Activated CD4-positive, alpha-beta memory T cell treated with anti-CD3 and anti-CD28 coated beads, Interleukin-2, amount 10 ng/mL, durations not matched to agents 7 days and 5 days (primary cell): ENCODE results near the gene HMG20A. TPM values are rescaled to one million over a fixed set of nuclear protein-coding genes. Genes with fewer than 3 reads are reported as not detected.

Experiments used
- CTCF ChIA-PET: fragments of 350-600 bp; sonication (Branson Sonifier 250); formaldehyde crosslinking; loops from one replicate; lab custom pipeline; 2021; ENCODE audit warnings: antibody characterized with exemption, inconsistent platforms; lab: Charles Lee
- POLR2A ChIA-PET: fragments of 350-600 bp; sonication (Branson Sonifier 250); formaldehyde crosslinking; loops from one replicate; lab custom pipeline; 2021; ENCODE audit warnings: antibody characterized with exemption; lab: Charles Lee
- DNase-seq: peaks from one replicate; pipeline ENCODE4 v3.0.0-alpha.2; 2020
- H3K27ac Mint-ChIP-seq: one replicate; pipeline ENCODE4 v1.8.0; 2021; ENCODE audit warnings: mild to moderate bottlenecking, mixed read lengths
- H3K27me3 Mint-ChIP-seq: one replicate; pipeline ENCODE4 v1.8.0; 2021; ENCODE audit warnings: mixed read lengths
- H3K36me3 Mint-ChIP-seq: one replicate; pipeline ENCODE4 v1.8.0; 2021; ENCODE audit warnings: low read depth, mixed read lengths
- H3K4me1 Mint-ChIP-seq: one replicate; pipeline ENCODE4 v1.8.0; 2021; ENCODE audit warnings: mixed read lengths
- H3K4me3 Mint-ChIP-seq: one replicate; pipeline ENCODE4 v1.8.0; 2021; ENCODE audit warnings: mild to moderate bottlenecking, mixed read lengths
- H3K9me3 Mint-ChIP-seq: one replicate; pipeline ENCODE4 v1.8.0; 2021; ENCODE audit warnings: mixed read lengths
- total RNA-seq, 2 experiments: library from RNA; stranded (reverse); gene quantifications; one replicate each; pipeline ENCODE4 v1.2.3, GENCODE V29; 2021

The HMG20A gene
- total RNA-seq, 2 experiments from 2014 or later = 44.0 to 45.1 TPM

GRCh38 chr15:77493324-77493907 lies 72.7 kb downstream of the HMG20A start:
- H3K27me3 Mint-ChIP-seq = no peaks in the 10 kb centered on the region
- DNase-seq = no peak
- H3K4me3 Mint-ChIP-seq = no peak overlapping the region
- CTCF ChIA-PET = interaction anchor here (1.4 to 5.4 kb wide), 3 partner anchors 50 to 386 kb away, joined by 3 to 19 read pairs (median 9); no protein-coding TSS in a partner anchor
- no peaks in the 10 kb centered on the region for H3K9me3 Mint-ChIP-seq
- peaks cover 17% of the 10 kb centered on the region for H3K4me1 Mint-ChIP-seq
- H3K27ac Mint-ChIP-seq = no peak overlapping the region
- peaks cover under 1% of the 10 kb centered on the region for H3K36me3 Mint-ChIP-seq
- POLR2A ChIA-PET = interaction anchor here (0.5 to 1.2 kb wide), 2 partner anchors 55 to 63 kb away, joined by 3 read pairs; no protein-coding TSS in a partner anchor

DNA sequence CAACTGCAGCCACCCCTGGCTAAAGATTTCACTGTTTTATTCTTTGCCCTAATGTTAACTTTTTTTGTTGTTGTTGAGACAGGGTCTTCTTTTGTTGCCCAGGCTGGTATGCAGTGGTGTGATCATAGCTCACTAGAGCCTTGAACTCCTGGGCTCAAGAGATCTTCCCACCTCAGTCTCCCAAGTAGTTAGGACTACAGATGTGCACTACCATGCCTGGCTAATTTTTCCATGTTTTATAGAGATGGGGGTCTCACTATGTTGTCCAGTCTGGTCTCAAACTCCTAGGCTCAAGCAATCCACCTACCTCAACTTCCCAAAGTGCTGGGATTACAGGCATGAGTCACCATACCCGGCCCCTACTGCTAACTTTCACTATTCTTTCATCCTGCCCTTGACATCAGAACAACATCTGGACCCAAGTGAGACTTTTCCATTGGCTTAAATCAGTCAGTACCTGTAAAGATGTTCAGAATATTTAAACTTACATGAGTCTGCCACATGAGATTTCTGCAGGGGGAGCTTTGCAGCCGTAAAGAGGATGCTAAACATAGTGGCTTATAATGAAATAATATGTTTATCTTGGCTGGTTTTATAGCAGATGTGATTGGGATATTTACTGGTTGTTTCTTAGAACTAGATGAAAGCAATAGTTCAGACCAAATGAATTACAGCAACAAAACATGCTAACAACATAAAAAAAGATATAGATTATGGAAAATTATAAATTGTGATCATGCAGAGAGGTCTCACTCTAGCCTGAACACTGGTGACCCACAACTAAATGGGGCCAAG lies 73.6 kb downstream of the HMG20A start:
- CTCF ChIA-PET = interaction anchor here (0.9 to 5.4 kb wide), 6 partner anchors 16 to 387 kb away, joined by 3 to 19 read pairs (median 5); no protein-coding TSS in a partner anchor
- POLR2A ChIA-PET = interaction anchor here (0.5 kb wide), 1 partner anchor 56 kb away, joined by 3 read pairs; no protein-coding TSS in a partner anchor
- Mint-ChIP-seq H3K27ac (no peak overlapping the region), H3K4me1 (peaks cover 17% of the 10 kb centered on the region), H3K36me3 (no peaks in the 10 kb centered on the region), H3K9me3 (no peaks in the 10 kb centered on the region), H3K4me3 (no peak overlapping the region), H3K27me3 (no peaks in the 10 kb centered on the region)
- DNase-seq = no peak

GRCh38 chr15:77494964-77495363 lies 74.3 kb downstream of the HMG20A start:
- no peaks in the 10 kb centered on the region for H3K27me3 Mint-ChIP-seq
- H3K27ac Mint-ChIP-seq = no peak overlapping the region
- H3K4me3 Mint-ChIP-seq = no peak overlapping the region
- H3K4me1 Mint-ChIP-seq = peaks cover 17% of the 10 kb centered on the region
- DNase-seq = no peak
- no peaks in the 10 kb centered on the region for H3K9me3 Mint-ChIP-seq
- ChIA-PET POLR2A (interaction anchor here (0.8 kb wide), 1 partner anchor 12 kb away, joined by 4 read pairs; no protein-coding TSS in a partner anchor), CTCF (interaction anchor here (0.9 to 5.4 kb wide), 5 partner anchors 16 to 376 kb away, joined by 4 to 19 read pairs (median 6); no protein-coding TSS in a partner anchor)
- H3K36me3 Mint-ChIP-seq = no peaks in the 10 kb centered on the region

DNA sequence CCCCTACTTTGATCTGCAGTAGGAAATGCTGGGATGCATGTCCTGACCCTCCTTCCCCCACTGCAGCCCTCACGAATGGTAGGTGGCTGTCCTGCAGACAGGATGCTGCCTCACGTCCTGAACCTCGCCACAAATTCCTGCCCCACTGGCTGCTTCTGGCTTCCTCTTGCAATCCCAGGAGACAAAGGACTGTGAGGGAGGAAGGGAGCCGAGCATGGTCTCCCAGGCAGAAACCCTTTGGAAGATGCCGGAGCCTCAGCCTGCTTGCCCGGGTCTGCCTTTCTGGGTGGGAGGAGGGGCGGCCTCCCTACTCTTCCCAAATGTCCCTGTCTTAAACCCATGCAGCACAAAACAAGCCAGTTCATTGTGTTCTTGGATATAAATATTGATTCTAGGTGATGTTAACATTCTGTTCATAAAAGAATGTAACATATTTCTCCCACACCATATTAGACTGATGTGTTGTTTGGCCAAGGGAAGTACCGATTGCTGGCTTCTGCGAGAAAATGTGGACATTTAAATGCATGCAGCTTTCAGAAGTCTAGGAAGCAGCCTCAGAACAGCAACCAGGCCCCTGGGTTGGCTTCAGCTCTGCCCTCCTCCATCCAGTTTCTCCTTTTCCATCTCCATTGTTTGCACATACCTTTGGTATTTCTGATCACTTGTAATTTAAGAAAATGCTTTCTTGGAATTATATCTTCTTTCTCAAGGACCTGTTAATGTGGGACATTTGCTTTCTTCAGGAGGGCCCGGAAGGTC lies 75.3 kb downstream of the HMG20A start:
- no peak for DNase-seq
- no peak overlapping the region for H3K4me3 Mint-ChIP-seq
- ChIA-PET CTCF (interaction anchor here (0.9 to 5.4 kb wide), 9 partner anchors 47 to 522 kb away, joined by 3 to 27 read pairs (median 8); partner anchors contain the start of gene HMG20A), POLR2A (interaction anchor here (1.2 kb wide), 1 partner anchor 18 kb away, joined by 3 read pairs; no protein-coding TSS in a partner anchor)
- H3K27ac Mint-ChIP-seq = no peak overlapping the region
- H3K27me3 Mint-ChIP-seq = no peaks in the 10 kb centered on the region
- H3K9me3 Mint-ChIP-seq = no peaks in the 10 kb centered on the region
- H3K36me3 Mint-ChIP-seq = no peaks in the 10 kb centered on the region
- H3K4me1 Mint-ChIP-seq = peaks cover 17% of the 10 kb centered on the region

- peaks cover 17% of the 10 kb centered on the region for H3K4me1 Mint-ChIP-seq
- H3K27me3 Mint-ChIP-seq = no peaks in the 10 kb centered on the region
- H3K9me3 Mint-ChIP-seq = no peaks in the 10 kb centered on the region
- POLR2A ChIA-PET = interaction anchor here (1.2 kb wide), 1 partner anchor 19 kb away, joined by 3 read pairs; no protein-coding TSS in a partner anchor
- no peaks in the 10 kb centered on the region for H3K36me3 Mint-ChIP-seq
- no peak overlapping the region for H3K4me3 Mint-ChIP-seq
- H3K27ac Mint-ChIP-seq = no peak overlapping the region
- CTCF ChIA-PET = interaction anchor here (0.5 to 2.7 kb wide), 12 partner anchors 12 to 1962 kb away, joined by 3 to 27 read pairs (median 4); partner anchors contain the start of gene HMG20A
- DNase-seq = peak; percentile 71
Observed at GRCh38 chr15:77496715-77497109, 76.0 kb downstream of the HMG20A start.

- Mint-ChIP-seq H3K4me3 (no peak overlapping the region), H3K9me3 (no peaks in the 10 kb centered on the region), H3K27ac (no peak overlapping the region), H3K36me3 (no peaks in the 10 kb centered on the region), H3K27me3 (no peaks in the 10 kb centered on the region), H3K4me1 (peaks cover 16% of the 10 kb centered on the region)
- no peak for DNase-seq
- ChIA-PET CTCF (interaction anchor here (0.5 to 2.7 kb wide), 14 partner anchors 11 to 1963 kb away, joined by 3 to 27 read pairs (median 4); no protein-coding TSS in a partner anchor), POLR2A (interaction anchor here (1.2 kb wide), 1 partner anchor 19 kb away, joined by 3 read pairs; no protein-coding TSS in a partner anchor)
Observed at GRCh38 chr15:77497110-77497737, 76.5 kb downstream of the HMG20A start.

DNA sequence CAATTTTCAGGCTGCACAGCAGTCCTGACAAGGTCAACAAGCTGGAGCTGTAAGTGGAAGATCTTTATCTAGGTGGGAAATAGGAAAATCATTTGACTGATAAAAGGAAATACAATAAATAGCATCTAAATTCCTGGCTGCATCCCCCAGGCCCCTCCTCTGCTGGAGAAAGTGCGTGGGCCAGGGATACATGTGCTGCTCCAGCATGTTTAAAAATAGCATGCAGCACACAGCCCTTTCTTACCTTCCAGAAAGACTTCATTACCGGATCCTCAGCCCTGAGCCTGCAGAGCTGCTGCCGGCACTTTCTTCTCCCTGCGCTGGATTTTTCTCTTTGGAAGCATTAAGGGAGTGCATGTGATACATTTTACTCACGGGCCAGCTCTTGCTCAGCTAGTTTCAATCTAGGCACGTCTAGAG lies 77.3 kb downstream of the HMG20A start:
- DNase-seq = no peak
- no peak overlapping the region for H3K27ac Mint-ChIP-seq
- POLR2A ChIA-PET = interaction anchor here (0.5 kb wide), 1 partner anchor 10 kb away, joined by 4 read pairs; no protein-coding TSS in a partner anchor
- H3K27me3 Mint-ChIP-seq = no peaks in the 10 kb centered on the region
- no peaks in the 10 kb centered on the region for H3K9me3 Mint-ChIP-seq
- H3K4me1 Mint-ChIP-seq = peaks cover 11% of the 10 kb centered on the region
- H3K36me3 Mint-ChIP-seq = no peaks in the 10 kb centered on the region
- no peak overlapping the region for H3K4me3 Mint-ChIP-seq
- CTCF ChIA-PET = interaction anchor here (1.0 to 2.7 kb wide), 7 partner anchors 17 to 524 kb away, joined by 3 to 27 read pairs (median 8); no protein-coding TSS in a partner anchor

DNA sequence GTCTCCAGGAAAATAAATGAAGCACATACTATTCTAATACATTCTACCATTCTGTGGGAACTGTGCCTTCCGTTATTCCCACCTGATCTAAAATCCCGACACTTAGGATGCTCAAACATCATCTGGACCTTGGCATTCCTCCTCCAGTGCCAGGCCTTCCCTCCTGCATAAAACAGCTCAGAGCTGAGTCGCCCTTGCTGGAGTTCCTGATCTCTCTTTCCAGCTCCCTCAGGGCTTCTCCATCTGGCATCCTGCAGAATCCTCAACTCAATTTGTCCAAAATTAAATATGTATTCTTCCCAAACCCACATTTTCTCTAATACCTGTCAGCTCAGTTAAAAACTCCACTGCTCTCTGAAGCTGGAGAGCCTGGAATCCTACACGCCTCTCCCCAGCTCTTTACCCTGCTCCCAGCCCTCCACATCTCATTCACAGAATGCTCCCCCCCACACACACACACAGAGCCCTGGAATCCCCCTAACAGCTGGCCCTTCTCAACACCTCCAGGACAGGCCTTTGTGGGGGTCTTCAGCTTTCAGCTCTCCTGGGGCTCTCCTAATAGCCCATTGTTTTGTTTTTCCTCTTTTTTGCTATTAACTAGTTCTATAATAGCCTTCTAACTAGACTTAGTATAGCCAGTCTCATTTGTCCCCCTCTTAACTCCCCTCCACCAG lies 78.5 kb downstream of the HMG20A start:
- Mint-ChIP-seq H3K9me3 (no peaks in the 10 kb centered on the region), H3K27me3 (no peaks in the 10 kb centered on the region), H3K4me3 (no peak overlapping the region), H3K36me3 (no peaks in the 10 kb centered on the region), H3K27ac (no peak overlapping the region), H3K4me1 (no peaks in the 10 kb centered on the region)
- DNase-seq = no peak
- CTCF ChIA-PET = interaction anchor here (0.8 kb wide), 1 partner anchor 379 kb away, joined by 4 read pairs; no protein-coding TSS in a partner anchor
- POLR2A ChIA-PET = no interaction called here

DNA sequence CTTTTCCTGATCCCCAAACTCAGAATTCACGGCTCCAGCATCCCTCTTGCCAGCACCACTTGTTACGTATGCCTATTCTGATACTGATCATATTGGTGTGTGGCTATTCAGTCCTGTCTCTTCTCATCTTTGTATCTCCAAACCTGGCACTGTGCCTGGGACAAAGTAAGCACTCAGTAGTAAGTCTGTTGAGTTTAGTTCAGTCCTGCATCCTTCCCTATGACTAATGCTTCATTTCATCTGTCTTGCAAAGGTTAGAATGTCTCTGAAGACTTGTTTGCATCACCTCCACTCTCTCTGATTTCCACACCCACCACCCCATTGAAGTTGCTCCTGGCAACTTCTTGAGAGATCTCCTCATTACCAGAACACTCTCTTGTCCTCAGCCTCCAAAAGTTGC lies 80.3 kb downstream of the HMG20A start:
- ChIA-PET CTCF (no interaction called here), POLR2A (no interaction called here)
- no peaks in the 10 kb centered on the region for H3K27me3 Mint-ChIP-seq
- H3K4me1 Mint-ChIP-seq = no peaks in the 10 kb centered on the region
- no peaks in the 10 kb centered on the region for H3K36me3 Mint-ChIP-seq
- DNase-seq = no peak
- no peaks in the 10 kb centered on the region for H3K9me3 Mint-ChIP-seq
- no peak overlapping the region for H3K4me3 Mint-ChIP-seq
- H3K27ac Mint-ChIP-seq = no peak overlapping the region

DNA sequence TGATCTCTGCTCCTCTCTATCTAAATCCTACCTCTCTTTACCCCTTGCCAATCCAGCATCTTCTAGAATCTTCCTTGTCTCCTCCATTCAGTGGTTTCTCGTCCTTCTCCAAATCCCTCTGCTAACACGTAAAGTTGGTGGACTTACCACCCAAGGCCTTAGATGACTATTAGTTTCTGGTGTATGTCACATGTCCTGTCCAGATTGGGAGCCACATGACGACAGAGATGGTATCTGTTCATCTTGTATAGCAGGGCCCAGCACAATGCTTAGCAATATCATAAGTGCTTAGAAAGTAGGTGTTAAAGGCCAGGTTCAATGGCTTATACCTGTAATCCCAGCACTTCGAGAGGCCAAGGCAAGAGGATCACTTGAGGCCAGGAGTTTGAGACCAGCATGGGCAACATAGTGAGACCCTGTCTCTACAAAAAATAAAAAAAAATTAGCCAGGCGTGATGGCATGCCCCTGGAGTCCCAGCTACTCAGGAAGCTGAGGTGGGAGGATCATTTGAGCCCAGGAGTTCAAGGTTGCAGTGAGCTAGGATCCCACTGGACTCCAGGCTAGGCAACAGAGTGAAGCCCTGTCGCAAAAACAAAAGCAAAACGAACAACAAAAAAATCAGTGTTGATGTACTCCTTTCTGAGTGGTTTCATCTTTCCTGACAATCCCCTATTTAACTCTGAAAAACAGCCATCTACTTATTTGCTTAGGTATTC lies 81.8 kb downstream of the HMG20A start:
- POLR2A ChIA-PET = no interaction called here

GRCh38 chr15:77503240-77503639 lies 82.6 kb downstream of the HMG20A start:
- CTCF ChIA-PET = no interaction called here
- H3K9me3 Mint-ChIP-seq = no peaks in the 10 kb centered on the region

More for the DNA sequence above, 81.8 kb downstream of the HMG20A start:
- H3K4me1 Mint-ChIP-seq = no peaks in the 10 kb centered on the region
- DNase-seq = no peak
- H3K9me3 Mint-ChIP-seq = no peaks in the 10 kb centered on the region
- no peaks in the 10 kb centered on the region for H3K36me3 Mint-ChIP-seq
- H3K27me3 Mint-ChIP-seq = no peaks in the 10 kb centered on the region
- H3K27ac Mint-ChIP-seq = no peak overlapping the region
- CTCF ChIA-PET = no interaction called here
- H3K4me3 Mint-ChIP-seq = no peak overlapping the region

More at GRCh38 chr15:77503240-77503639, 82.6 kb downstream of the HMG20A start:
- no peak overlapping the region for H3K4me3 Mint-ChIP-seq
- H3K27ac Mint-ChIP-seq = no peak overlapping the region
- POLR2A ChIA-PET = no interaction called here
- no peak for DNase-seq
- H3K36me3 Mint-ChIP-seq = no peaks in the 10 kb centered on the region
- H3K4me1 Mint-ChIP-seq = no peaks in the 10 kb centered on the region
- H3K27me3 Mint-ChIP-seq = no peaks in the 10 kb centered on the region
